ENCODE measurements around the gene SCGB2B2.
"Not testable (repeated sequence)": the region's sequence is repeated elsewhere in the genome, so short reads cannot be mapped to it uniquely, and the experiment has no call there.

SCGB2B2 gene, protein sequence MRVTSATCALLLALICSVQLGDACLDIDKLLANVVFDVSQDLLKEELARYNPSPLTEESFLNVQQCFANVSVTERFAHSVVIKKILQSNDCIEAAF

DNA sequence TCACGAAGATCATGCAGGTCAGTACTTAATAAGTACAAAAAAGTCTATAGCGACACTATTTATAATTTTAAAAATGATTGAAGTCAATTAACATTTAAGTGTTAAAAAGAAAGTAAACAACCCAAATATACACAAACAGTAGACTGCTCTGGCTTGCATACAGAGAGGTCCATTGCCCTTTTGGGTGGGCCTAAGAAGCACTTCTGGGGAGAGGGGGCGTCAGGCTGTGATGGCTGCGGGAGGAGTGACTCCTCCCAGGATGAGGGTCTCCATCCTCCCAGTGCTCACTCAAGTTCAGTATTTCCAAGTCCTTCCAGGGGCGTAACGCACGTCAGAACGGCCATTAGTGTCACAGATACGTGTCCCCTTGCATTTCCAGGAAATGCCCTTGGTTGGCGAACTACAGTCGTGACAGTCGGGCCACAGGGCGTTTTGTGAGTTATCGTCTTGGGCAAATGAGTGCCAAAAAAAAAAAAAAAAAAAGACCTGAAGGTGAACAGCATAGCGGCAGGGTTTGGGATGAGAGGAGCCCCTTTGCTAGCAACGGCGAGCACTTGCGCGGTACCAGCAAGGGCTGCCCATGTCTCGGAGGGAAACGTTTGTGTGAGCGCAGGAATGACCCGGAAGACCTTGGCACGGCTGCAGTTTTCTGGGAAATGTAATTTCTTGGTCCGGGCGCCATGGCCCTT, at the start of gene SCGB2B2:
Gene SCGB2B2 (minus strand): TSS at position 463 of the 689 bp plus-strand sequence. CDS start 82,596 bp downstream, outside the sequence.
- DNase-seq (ENCODE audit: extremely low read depth in 1 of 2, low read depth in 1 of 2), result peak; percentile 26 to 66

DNA sequence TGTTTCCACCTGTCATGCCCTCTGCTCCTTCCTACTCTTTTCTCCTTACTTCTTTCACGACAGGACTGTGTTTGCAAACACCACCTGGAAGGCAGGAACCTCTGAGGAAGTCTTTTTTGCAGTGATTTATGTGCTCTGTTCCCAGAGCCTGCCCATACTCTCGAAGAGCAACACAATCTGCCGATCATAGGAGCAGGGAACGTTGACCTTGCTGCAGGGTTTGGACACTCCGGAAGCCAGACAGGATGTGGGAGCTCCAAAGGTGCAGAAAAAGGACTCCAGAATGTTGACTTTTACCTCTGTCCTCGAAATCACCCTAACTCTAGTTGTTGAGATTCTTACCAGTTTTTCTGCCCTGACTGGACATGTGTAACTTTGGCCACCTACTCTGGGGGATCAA, 48.4 kb upstream of the SCGB2B2 start:
- DNase-seq (ENCODE audit: extremely low read depth in 1 of 2, low read depth in 1 of 2), result no peak

DNA sequence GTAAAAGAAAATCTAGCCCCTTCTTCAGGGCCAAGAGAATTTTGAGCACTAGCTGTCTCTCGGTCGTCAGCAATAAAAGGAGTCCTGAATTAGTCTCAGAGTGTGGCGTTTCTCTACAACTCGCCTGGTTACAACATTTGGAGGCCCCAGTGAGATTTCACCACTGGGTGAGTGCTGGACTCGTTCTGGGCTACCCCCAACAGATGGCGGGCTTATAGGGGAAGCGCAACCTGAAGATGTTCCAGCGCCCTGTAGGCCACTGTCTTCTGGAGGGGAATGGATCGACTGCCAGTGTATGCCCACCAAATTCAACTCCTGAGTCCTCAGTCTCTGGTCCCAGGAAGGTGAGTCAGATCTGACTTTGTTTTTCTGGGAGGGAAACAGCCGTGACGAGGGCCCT, 45.4 kb upstream of the SCGB2B2 start:
- DNase-seq (ENCODE audit: extremely low read depth in 1 of 2, low read depth in 1 of 2), result no peak

DNA sequence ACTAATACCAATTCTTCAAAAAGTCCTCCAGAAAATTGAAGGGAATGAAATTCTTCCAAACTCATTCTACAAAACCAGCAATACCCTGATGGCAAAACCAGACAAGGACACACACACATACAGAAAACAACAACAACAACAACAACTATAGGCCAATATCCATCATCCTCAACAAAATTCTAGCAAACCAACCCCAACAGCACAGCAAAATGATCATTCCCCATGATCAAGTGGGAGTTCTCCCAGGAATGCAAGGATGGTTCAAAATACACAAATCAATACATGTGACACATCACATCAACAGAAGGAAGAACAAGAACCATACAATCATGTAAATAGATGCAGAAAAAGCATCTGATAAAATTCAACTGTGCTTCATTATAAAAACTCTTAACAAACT, 38.4 kb upstream of the SCGB2B2 start:
- DNase-seq (ENCODE audit: extremely low read depth in 1 of 2, low read depth in 1 of 2), result no peak

DNA sequence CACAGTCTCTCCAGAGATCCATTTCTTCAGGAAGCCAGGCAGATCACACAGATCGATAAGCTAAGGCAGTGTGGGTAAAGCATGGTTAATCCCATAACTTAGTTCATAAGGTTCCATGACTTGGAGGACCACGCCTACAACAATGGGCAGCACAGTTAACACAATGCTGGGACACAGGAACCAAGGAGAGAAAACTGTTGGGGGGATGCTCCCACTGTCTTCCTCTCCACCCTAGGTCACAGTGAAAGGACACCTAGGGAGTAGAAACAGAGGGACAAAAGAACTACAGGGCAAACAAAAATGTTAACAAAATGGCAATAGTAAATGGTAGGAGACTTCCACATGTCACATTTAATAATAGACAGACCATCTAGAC, 36.3 kb upstream of the SCGB2B2 start:
- DNase-seq (ENCODE audit: extremely low read depth in 1 of 2, low read depth in 1 of 2), result no peak

DNA sequence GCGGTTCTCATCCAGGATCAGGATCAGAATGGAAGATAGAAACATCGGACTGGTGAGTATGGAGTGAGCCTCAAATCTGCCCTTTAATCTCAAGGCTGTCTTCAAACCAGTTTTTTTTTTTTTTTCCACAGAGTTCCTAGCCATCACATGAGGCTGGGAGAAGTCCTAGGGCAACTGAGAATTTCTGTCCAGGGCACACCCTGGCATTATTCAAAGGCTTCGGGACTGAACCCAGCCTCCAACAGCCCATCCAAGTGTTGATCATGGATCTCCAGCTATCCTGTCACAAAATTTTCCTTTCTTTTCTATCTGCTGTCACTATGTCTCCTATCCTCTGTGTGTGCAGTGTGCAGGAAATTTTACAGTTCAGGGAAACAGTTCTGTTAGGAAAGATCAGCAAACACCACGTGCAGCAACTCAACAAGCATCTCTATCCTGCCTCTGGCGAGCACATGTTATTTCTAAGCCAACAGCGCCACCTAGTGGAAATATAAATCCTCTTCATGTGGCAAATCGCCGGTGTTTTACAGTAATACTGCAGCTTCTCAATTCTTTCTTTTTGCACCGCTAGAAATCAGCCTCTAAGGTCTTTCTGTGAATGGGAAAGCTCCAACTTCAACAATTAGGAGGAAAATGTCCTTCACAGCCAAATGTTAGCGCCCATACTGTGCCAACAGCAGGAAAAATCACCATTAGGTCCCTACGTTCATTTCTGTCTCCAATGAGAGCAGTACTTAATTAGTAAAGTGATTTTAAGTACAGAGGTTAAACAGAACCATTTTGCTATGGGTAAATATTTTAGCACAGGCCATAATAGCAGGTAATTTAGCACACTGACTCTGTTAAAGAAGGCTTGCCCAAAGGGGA, 35.7 kb upstream of the SCGB2B2 start:
- peak in 1 of 2 donors; percentile 20 for DNase-seq (ENCODE audit: extremely low read depth in 1 of 2, low read depth in 1 of 2)

DNA sequence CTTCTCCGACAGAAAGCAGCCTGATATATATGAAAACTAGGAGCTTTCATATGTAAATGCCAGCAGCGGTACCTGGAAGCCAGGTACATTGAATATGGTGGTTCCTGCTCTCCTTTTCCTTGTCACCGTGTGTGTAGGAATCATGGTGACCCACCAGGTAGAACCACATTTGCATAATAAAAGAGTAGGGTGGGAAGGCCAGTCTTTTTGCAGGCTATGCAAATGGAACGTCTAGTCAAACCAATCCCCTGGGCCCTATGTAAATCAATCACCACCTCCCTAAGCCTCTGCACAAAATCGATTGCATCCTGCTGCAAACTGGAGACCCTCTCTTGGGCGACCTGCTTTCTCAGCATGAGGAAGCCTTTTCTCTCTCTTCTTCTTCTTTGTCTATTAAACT, 34.9 kb upstream of the SCGB2B2 start:
- DNase-seq (ENCODE audit: extremely low read depth in 1 of 2, low read depth in 1 of 2), result no peak

DNA sequence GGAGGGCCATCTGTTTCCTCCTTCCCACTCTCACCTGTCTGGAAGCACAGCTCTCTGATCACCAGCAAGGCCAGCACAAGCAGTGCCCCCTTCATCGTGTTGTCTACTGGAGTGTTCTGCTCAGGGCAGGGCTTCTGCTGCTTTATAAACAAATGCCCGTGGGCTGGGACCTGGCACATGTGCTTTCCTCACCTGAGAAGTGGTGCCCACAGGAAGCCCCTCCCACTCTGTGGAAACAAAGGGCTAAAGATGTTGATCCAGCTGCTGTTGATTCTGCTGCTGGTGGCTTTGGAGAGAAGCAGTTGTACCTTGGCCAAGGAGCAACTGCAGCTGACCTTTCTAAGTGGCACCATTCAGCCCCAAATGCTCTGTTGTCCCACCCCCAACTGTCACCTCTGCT, 30.7 kb upstream of the SCGB2B2 start:
- no peak for DNase-seq (ENCODE audit: extremely low read depth in 1 of 2, low read depth in 1 of 2)

DNA sequence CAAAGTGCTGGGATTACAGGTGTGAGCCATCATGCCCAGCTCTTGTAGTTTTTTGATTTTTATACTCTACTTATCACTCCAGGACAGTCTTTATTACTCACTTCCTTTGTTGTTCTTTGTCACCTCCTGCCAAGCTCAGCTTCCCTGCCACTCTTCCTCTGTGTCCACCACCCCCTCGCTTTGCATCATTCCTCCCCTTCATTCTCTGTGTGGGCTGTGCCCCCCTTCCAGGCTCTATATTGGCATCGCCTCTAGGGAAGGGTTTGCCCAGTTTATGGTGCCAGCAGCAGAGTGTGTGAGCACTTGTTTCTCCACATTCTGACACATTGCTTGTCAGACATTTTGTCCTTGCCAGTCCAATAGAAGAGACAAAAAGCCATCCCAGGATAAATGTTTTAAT, 15.6 kb upstream of the SCGB2B2 start:
- DNase-seq (ENCODE audit: extremely low read depth in 1 of 2, low read depth in 1 of 2), result no peak

DNA sequence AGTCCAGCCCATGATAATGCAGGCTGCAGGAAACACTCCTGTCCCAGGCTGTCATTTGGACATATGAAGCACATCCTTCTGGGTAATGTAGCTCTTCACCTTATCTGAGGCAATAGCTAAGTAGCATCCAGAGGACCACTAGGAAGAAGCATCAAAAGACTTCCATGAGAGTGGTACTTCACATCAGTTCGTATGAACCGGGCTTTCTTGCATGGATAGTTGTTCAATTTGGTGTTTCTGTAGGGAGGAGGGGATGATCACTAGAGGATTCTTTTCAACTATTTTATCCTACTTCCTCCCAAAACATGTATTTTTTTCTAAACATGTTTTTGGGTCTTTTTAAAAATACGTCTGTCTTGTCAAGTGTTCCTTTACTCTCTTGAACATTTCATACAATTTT, 13.4 kb upstream of the SCGB2B2 start:
- no peak for DNase-seq (ENCODE audit: extremely low read depth in 1 of 2, low read depth in 1 of 2)

DNA sequence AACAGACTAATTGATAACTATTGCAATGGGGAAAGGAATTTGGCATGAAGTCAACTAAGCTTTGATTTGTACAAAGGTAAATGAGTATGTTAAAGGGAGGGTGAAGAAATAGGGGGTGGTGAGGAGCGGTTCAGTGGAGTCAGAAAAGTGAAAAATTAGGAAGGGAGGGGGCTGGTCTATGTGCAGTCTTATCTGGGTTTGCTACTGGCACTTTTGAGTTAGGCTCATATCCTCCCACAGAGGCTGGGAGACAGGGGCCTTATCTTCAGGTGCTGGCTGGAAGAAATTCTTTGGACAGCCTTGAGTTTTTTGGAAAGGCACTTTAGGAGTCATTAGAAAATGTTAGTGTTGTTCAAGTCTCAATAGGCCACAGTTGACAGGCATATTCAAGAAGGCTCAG, 11.6 kb upstream of the SCGB2B2 start:
- DNase-seq (ENCODE audit: extremely low read depth in 1 of 2, low read depth in 1 of 2), result no peak

DNA sequence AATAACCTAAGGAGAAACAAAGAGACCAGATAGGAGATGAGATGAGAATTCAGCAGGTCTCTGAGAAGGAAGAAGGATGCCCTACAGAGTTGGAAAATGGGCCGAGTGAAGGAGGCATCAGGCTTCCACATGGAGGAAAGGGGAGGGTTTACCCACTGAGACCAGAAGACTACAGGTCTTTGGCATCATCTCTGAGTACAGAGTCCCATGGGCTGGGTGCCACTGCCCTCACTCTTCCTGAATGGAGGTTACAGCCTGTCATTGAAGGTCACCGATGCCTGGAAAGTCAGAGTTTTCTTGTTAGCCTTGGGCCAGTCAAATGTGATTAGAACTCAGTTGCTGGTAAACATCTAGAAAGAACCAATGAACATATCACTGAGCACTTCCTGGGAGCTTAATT, 10.4 kb upstream of the SCGB2B2 start:
- DNase-seq (ENCODE audit: extremely low read depth in 1 of 2, low read depth in 1 of 2), result no peak

DNA sequence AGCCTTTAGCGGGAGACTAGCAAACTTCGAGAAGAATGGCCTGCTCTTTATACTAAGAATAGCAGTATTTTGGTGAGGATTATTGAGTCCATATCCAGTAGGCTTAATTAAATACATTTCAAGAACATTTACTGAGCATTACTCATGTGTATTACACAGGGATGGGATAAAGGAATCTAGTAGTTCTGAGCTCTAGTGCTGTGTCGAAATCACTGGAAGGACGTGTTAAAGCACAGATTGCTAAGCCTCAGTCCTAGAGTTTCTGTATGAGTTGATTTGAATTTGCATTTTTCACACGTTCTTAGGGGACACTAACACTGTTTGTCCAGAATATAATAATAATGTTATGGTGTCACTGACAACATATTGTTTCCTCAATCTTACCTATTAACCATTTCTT, 9.5 kb upstream of the SCGB2B2 start:
- DNase-seq (ENCODE audit: extremely low read depth in 1 of 2, low read depth in 1 of 2), result no peak

DNA sequence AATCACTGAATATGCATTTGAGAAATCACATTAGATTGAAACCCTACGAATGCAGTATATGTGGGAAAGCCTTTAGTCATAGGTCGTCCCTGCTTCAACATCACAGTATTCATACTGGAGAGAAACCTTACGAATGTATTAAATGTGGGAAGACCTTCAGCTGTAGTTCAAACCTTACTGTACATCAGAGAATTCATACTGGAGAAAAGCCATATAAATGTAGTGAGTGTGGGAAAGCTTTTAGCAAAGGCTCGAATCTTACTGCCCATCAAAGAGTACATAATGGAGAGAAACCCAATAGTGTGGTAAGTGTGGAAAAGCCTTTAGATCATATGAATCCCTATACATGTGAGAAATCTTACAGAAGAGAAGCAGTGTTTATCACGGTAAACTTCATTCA, 8.3 kb upstream of the SCGB2B2 start:
- not testable (repeated sequence) for DNase-seq (ENCODE audit: extremely low read depth in 1 of 2, low read depth in 1 of 2)

DNA sequence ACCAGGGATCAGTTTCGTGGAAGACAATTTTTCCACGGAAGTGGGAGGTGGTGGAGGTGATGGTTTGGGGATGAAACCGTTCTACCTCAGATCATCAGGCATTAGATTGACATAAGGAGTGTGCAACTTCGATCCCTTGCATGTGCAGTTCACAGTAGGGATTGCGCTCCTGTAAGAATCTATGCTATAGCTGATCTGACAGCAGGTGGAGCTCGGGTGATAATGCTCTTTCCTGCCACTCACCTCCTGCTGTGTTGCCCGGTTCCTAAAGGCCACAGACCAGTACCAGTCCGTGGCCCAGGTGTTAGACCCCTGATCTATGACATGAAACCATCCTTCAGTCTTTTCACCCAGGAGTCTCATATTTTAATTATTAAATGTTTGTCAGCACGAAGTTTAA, 4.5 kb upstream of the SCGB2B2 start:
- no peak for DNase-seq (ENCODE audit: extremely low read depth in 1 of 2, low read depth in 1 of 2)

DNA sequence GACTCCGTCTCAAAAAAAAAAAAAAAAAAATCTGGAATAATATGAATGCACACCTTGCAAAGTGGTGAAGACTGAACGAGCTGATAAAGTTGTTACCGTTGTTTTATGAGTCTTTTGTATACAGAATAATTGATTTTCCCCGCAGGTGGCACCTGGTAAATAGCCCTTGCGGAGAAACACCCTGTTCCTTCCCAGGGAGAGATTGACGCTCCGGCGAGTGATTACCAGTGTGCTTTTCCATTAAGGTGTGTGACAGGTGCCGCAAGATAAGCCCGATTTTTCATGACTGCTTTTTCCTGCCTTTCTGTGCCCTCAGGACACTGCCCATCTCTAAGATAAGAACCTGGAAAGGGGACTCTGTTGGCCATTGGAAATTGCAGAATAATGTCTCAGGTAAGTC, 1.5 kb upstream of the SCGB2B2 start:
- no peak for DNase-seq (ENCODE audit: extremely low read depth in 1 of 2, low read depth in 1 of 2)

DNA sequence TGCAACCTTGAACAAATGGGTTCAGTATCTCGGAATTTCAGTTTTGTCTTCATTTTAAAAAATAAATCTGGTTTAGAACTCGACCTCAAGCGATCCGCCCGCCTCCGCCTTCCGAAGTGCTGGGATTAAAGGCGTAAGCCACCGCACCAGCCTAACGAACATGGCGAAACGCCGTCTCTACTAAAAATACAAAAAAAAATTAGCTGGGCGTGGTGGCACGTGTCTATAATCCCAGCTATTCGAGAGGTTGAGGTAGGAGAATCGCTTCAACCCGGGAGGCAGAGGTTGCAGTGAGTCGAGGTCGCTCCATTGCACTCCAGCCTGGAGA, 1.1 kb upstream of the SCGB2B2 start:
- DNase-seq (ENCODE audit: extremely low read depth in 1 of 2, low read depth in 1 of 2), result no peak

DNA sequence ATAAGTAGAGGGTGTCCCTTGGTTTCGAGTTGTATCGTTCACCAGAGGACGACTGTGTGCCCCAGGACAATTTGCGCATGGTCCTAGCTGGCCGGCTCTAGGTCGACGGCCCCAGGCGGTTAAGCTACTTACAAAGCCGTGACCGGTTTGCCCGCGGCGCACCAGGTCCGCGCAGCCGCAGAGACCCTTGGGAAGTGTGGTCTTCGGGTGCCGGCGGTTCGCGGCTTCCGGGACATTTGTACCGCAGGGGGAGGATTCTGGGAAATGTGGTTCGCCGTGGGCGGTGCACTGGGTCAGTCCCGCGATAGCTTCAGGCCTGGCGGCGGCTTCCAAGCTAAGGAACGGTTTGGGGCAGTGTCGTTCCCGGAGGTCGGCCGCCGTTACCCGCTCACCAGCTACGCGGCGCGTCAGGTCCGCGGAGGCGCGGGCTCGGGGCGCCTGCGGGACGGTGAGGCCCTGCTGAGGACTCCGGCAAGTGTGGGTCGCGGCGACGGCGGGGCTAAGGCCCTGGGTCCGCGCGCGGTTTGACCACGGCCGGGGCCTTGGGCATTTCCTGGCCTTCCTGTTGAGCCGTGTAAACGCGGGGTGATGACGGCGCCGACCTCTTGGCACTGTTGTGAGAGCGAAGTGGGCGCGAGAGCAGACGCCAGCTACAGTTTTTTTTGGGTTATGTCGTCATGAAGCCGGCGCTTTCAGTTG, 576 bp upstream of the SCGB2B2 start, which contains the start of gene ZNF302:
Gene ZNF302 (plus strand): TSS at position 293 of the 699 bp plus-strand sequence. CDS start 1,127 bp downstream, outside the sequence.
- DNase-seq (ENCODE audit: extremely low read depth in 1 of 2, low read depth in 1 of 2), result peak; percentile 88 to 95

DNA sequence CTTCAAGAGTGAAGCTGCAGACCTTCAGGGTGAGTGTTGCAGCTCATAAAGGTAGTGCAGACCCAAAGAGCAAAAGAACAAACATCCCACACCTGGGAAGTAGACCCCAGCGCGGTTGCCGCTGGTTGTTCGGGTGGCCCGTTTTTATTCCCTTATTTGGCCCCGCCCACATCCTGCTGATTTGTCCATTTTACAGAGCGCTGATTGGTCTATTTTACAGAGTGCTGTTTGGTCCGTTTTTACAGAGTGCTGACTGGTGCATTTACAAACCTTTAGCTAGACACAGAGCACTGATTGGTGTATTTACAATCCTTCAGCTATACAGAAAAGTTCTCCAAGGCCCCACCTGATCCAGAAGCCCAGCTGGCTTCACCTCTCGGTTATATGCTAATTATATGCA, 1.0 kb downstream of the SCGB2B2 start:
- DNase-seq (ENCODE audit: extremely low read depth in 1 of 2, low read depth in 1 of 2), result no peak

DNA sequence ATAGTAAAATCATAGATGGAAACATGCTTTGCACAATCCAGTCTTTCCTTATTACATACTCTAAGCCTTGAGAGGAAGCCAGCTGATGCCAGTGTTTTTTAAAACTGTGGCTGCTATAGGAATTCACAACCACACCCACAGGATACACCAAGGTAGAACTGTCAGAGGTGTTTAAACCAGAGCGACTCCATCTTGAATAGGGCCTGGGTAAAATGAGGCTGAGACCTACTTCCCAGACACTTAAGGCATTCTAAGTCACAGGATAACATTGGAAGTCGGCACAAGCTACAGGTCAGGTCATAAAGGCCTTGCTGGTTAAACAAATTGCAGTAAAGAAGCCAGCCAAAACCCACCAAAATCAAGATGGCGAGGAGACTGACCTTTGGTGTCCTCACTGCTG, 1.7 kb downstream of the SCGB2B2 start:
- no peak for DNase-seq (ENCODE audit: extremely low read depth in 1 of 2, low read depth in 1 of 2)

DNA sequence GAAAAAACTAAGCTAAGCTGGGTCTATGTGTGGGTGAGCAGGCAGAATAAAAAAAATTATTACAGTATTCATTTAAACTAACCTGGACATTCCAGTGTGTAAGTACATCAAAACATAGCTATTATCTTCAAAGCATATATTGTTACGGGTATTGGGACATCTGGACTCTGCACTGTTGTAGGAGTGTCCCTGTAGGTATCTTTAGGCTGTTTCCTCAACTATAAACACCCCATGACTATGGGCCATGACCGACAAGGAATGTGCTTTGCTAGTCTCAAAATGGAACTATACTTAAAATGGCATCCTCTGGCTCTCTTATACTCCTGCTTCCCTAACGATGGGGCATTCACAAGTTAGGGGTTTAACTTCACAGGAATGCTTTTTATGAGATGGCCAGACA, 3.4 kb downstream of the SCGB2B2 start:
- no peak for DNase-seq (ENCODE audit: extremely low read depth in 1 of 2, low read depth in 1 of 2)

DNA sequence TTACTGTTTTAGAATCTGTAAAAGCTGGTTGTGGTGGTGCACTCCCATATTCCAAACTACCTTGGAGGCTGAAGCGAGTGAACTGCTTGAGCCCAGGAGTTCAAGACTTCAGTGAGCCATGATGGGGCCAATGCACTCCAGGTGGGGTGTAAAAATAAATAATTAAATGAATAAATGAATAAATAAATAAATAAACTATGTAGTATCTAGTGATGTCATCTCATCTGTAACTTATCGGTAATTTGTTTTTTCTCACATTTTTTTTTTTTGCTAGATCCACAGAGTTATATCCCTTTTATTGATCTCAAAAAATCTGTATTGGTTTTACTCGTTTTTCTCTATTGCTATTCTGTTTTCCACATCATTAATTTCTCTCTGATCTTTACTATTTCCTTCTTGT, 5.0 kb downstream of the SCGB2B2 start:
- DNase-seq (ENCODE audit: extremely low read depth in 1 of 2, low read depth in 1 of 2), result no peak
